Smooth muscle cell (in vitro differentiated cells): ENCODE measurements around the gene MAPK9. TPM values are rescaled to one million over a fixed set of nuclear protein-coding genes. Genes with fewer than 3 reads are reported as not detected.

Source experiments
- DNase-seq: peaks from one replicate; lab custom pipeline; 2025; ENCODE audit not compliant: unreplicated experiment; lab: John Stamatoyannopoulos, UW
- H2AFZ ChIP-seq: fragments of 200-600 bp; sonication (generic); 2 replicates; pipeline ENCODE4 v1.6.0; 2016; ENCODE audit warnings: antibody characterized with exemption, low read depth, mild to moderate bottlenecking
- H3F3A ChIP-seq: fragments of 200-600 bp; sonication (generic); 2 replicates; pipeline ENCODE4 v1.6.0; 2017; ENCODE audit warnings: antibody characterized with exemption, low read depth
- H3K27ac ChIP-seq: fragments of 200-600 bp; sonication (generic); 2 replicates; pipeline ENCODE4 v1.5.1; 2016; ENCODE audit warnings: low read depth, mild to moderate bottlenecking
- H3K27me3 ChIP-seq: fragments of 200-600 bp; sonication (generic); 2 replicates; pipeline ENCODE4 v1.6.1; 2016; ENCODE audit warnings: low read depth, mild to moderate bottlenecking
- H3K36me3 ChIP-seq: fragments of 200-600 bp; sonication (generic); 2 replicates; pipeline ENCODE4 v1.5.1; 2016; ENCODE audit warnings: low read depth
- H3K4me1 ChIP-seq: fragments of 200-600 bp; sonication (generic); 2 replicates; pipeline ENCODE4 v1.5.1; 2016; ENCODE audit warnings: low read depth
- H3K4me2 ChIP-seq: fragments of 200-600 bp; sonication (generic); 2 replicates; pipeline ENCODE4 v1.6.0; 2016; ENCODE audit warnings: mild to moderate bottlenecking
- H3K4me3 ChIP-seq: fragments of 200-600 bp; sonication (generic); 2 replicates; pipeline ENCODE4 v1.5.1; 2016; ENCODE audit warnings: mild to moderate bottlenecking
- H3K79me2 ChIP-seq: fragments of 200-600 bp; sonication (generic); 2 replicates; pipeline ENCODE4 v1.6.0; 2016; ENCODE audit warnings: low read depth, mild to moderate bottlenecking
- H3K9ac ChIP-seq: fragments of 200-600 bp; sonication (generic); 2 replicates; pipeline ENCODE4 v1.6.0; 2016; ENCODE audit warnings: low read depth
- H3K9me3 ChIP-seq: fragments of 200-600 bp; sonication (generic); replicated peaks from 2 replicates; pipeline ENCODE4 v1.5.1; 2016; ENCODE audit warnings: low read depth
- H4K20me1 ChIP-seq: fragments of 200-600 bp; sonication (generic); 2 replicates; pipeline ENCODE4 v1.6.0; 2016; ENCODE audit warnings: low read depth
- CTCF ChIP-seq: fragments of 200-600 bp; sonication (generic); IDR thresholded peaks from 2 replicates; pipeline ENCODE4 v1.5.1; 2017; ENCODE audit warnings: borderline replicate concordance, mild to moderate bottlenecking, antibody characterized with exemption; ENCODE audit not compliant: insufficient read depth, poor library complexity, severe bottlenecking
- WGBS: methylation state at CpG from one replicate; pipeline ENCODE4 v1.1.7; 2016; ENCODE audit warnings: low lambda C conversion rate; 5-methylcytosine and 5-hydroxymethylcytosine counted together
- polyA plus RNA-seq: library from polyadenylated mRNA; unstranded; fragments of >200 nt; fragmentation: Nextera tagmentation; extraction: Ambion mirVana; gene quantifications from 2 replicates; pipeline ENCODE4 v1.2.1, GENCODE V29; 2016
- total RNA-seq: library from RNA; depleted of rRNA; stranded (reverse); fragments of >200 nt; gene quantifications from 2 replicates; pipeline ENCODE4 v1.2.3, GENCODE V29; 2014

The MAPK9 gene
- total and polyA plus RNA-seq, 2 experiments from 2014 or later: 34.8 to 40.9 TPM

DNA sequence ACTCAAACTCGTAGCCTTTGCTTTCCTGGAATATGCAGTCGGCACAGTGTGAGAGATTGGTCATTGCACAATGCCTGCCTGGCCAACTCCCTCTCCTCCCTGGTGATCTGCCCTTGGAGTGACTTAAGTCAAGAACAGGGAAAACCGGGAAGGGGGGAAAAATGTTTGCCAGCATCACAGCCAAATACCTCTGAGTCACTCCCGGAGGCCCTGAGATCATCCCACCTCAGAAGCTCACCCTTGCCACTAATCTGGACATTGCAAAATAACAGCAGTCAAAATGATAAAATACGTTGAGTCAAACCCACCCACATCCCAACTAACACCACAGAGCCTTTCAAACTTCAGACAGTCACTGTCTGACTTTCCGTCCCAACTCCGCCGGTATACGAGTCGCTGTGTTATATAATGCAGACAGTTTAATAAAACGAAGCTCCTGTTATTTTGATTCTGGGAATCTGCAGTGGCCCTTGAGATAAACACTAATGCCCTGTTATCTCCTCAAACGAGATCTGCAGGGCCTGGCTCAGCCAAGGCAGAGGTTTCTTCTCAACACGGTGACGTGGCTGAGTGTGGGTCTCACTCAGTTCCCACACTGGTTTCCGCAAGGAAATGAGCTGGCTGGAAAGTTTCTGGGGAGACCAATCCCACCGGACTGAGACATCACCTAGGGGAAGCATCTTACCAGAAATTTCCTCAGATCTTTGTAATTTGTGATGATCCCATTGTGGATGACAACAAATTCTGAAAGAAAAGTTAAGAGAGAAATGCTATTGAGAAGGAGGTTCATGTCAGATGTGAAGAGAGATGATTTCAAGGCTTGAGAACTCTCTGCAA is 39.1 kb upstream of the MAPK9 start:
- Histone ChIP-seq H3K79me2 (peaks cover 19% of the 10 kb centered on the region), H3K27me3 (no peaks in the 10 kb centered on the region), H3K9me3 (no peaks in the 10 kb centered on the region), H2AFZ (no peak overlapping the region), H3K36me3 (peaks cover 3% of the 10 kb centered on the region), H3F3A (peaks cover 47% of the 10 kb centered on the region), H4K20me1 (no peaks in the 10 kb centered on the region), H3K4me3 (no peak overlapping the region), H3K4me1 (peaks cover 19% of the 10 kb centered on the region), H3K9ac (peak overlapping the region; percentile 52), H3K4me2 (peak overlapping the region; percentile 77), H3K27ac (peak overlapping the region; percentile 89)
- peak; percentile 62 for DNase-seq
- 9% methylated on average over 16 of the region's 16 CpGs for WGBS
- no peak for TF ChIP-seq CTCF

DNA sequence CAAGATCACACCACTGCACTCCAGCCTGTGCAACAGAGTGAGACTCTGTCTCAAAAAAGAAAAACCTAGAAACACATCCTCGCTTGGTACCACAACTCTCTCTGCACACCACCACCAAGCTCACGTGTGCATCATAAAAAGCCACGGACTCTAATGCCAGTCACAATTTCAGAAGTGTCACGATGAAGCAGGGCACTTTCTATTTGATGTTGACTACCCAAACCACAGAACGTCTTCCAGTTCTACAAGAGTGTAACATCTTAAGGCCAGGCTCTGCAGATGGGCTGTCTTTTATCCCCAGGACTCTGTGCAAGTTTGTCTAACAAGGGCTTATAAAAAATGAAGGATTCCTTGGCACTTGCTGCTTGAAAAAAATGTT is 38.4 kb upstream of the MAPK9 start:
- H3K27ac ChIP-seq: peak overlapping the region; percentile 89
- H3K4me3 ChIP-seq: no peak overlapping the region
- 37% methylated on average over 5 of the region's 5 CpGs for WGBS

GRCh38 chr5:180329606-180330269 is 37.9 kb upstream of the MAPK9 start:
- peaks cover 19% of the 10 kb centered on the region for H3K4me1 ChIP-seq
- no peaks in the 10 kb centered on the region for H3K27me3 ChIP-seq
- H3K36me3 ChIP-seq: peaks cover 3% of the 10 kb centered on the region
- WGBS: 86% methylated on average over 8 of the region's 8 CpGs
- H3K27ac ChIP-seq: peak overlapping the region; percentile 89
- H4K20me1 ChIP-seq: no peaks in the 10 kb centered on the region
- no peak for DNase-seq
- H3F3A ChIP-seq: peaks cover 39% of the 10 kb centered on the region
- H2AFZ ChIP-seq: no peak overlapping the region
- peaks cover 19% of the 10 kb centered on the region for H3K79me2 ChIP-seq
- peak overlapping the region; percentile 28 for H3K9ac ChIP-seq
- peak overlapping the region; percentile 34 for H3K4me2 ChIP-seq
- no peak overlapping the region for H3K4me3 ChIP-seq
- no peak for TF ChIP-seq CTCF
- no peaks in the 10 kb centered on the region for H3K9me3 ChIP-seq

More for the DNA sequence above, 38.4 kb upstream of the MAPK9 start:
- H4K20me1 ChIP-seq: no peaks in the 10 kb centered on the region
- H3K79me2 ChIP-seq: peaks cover 19% of the 10 kb centered on the region
- H3F3A ChIP-seq: peaks cover 44% of the 10 kb centered on the region
- H3K9me3 ChIP-seq: no peaks in the 10 kb centered on the region
- H3K27me3 ChIP-seq: no peaks in the 10 kb centered on the region
- H3K4me2 ChIP-seq: peak overlapping the region; percentile 34
- peaks cover 3% of the 10 kb centered on the region for H3K36me3 ChIP-seq
- no peak for DNase-seq
- peak overlapping the region; percentile 28 for H3K9ac ChIP-seq
- no peak overlapping the region for H2AFZ ChIP-seq
- TF ChIP-seq CTCF: no peak
- peaks cover 19% of the 10 kb centered on the region for H3K4me1 ChIP-seq

GRCh38 chr5:180329138-180329435 is 37.2 kb upstream of the MAPK9 start:
- DNase-seq: no peak
- no peak for TF ChIP-seq CTCF
- H2AFZ ChIP-seq: no peak overlapping the region
- WGBS: 78% methylated on average over 7 of the region's 7 CpGs
- H3K9me3 ChIP-seq: no peaks in the 10 kb centered on the region
- peaks cover 19% of the 10 kb centered on the region for H3K79me2 ChIP-seq
- peaks cover 19% of the 10 kb centered on the region for H3K4me1 ChIP-seq
- no peak overlapping the region for H3K9ac ChIP-seq
- H3F3A ChIP-seq: peaks cover 34% of the 10 kb centered on the region
- H3K4me3 ChIP-seq: no peak overlapping the region
- no peak overlapping the region for H3K4me2 ChIP-seq
- H3K27ac ChIP-seq: peak overlapping the region; percentile 89
- no peaks in the 10 kb centered on the region for H3K27me3 ChIP-seq
- H3K36me3 ChIP-seq: peaks cover 3% of the 10 kb centered on the region
- no peaks in the 10 kb centered on the region for H4K20me1 ChIP-seq
